ENCODE results near the gene FRAS1. TPM values are rescaled to one million over a fixed set of nuclear protein-coding genes. Genes with fewer than 3 reads are reported as not detected.

The FRAS1 gene
- total and polyA plus RNA-seq, 9 of the 15 experiments (the other 6 are each of a cell fraction or from before 2014, with no cell fraction given): under 0.01 to 0.11 (median 0.04) TPM; not detected in 2

- TF ChIP-seq ZNF75A (CRISPR knock-in tag; IDR thresholded peaks at IDR 0.05) (no peak), GABPA (tag; conservative IDR thresholded peaks at IDR 0.05; ENCODE audit: low read depth) (no peak), ELF4 (CRISPR knock-in tag; IDR thresholded peaks at IDR 0.05) (no peak), ZNF133 (CRISPR knock-in tag; IDR thresholded peaks at IDR 0.05) (no peak), CBFA2T3 (IDR thresholded peaks at IDR 0.05) (peak; percentile 63), GATAD2A (IDR thresholded peaks at IDR 0.05) (no peak), HMG20B (CRISPR knock-in tag; IDR thresholded peaks at IDR 0.05) (no peak), NELFE (IDR thresholded peaks at IDR 0.05; ENCODE audit: insufficient read depth, insufficient read length) (no peak), RBM15 (IDR thresholded peaks at IDR 0.05; ENCODE audit: insufficient read depth, low read length) (no peak), FOXA3 (CRISPR knock-in tag; conservative IDR thresholded peaks at IDR 0.05 in 1 of 2, IDR thresholded peaks at IDR 0.05 in 1 of 2) (no peak), ELF2 (CRISPR knock-in tag; IDR thresholded peaks at IDR 0.05) (no peak), ILF3 (IDR thresholded peaks at IDR 0.05; ENCODE audit: borderline replicate concordance) (no peak), E2F3 (CRISPR knock-in tag; IDR thresholded peaks at IDR 0.05) (no peak), SMC3 (conservative IDR thresholded peaks at IDR 0.05; ENCODE audit: insufficient read depth, low read depth, low read length) (no peak)
These were observed 466.9 kb downstream of the FRAS1 start (continued) for GRCh38 chr4:78524009-78524408.

GRCh38 chr4:78525559-78525958 lies 468.4 kb downstream of the FRAS1 start:
- intact Hi-C loops (cut with micrococcal nuclease): loop anchor here (10.0 kb wide), 1 partner anchor 339 kb away; no protein-coding TSS in a partner anchor
- FAIRE-seq: peak; percentile 19
- CTCF ChIA-PET (ENCODE audit: low intra/inter-chr PET ratio): no interaction called here

More at GRCh38 chr4:78525559-78525958, 468.4 kb downstream of the FRAS1 start:
- no TSS peak for BruUV-seq (replicated peaks)
- Histone ChIP-seq H3K9me3 (replicated peaks; ENCODE audit: control insufficient read depth, insufficient read depth, low read depth, low read length) (no peaks in the 10 kb centered on the region), H3K4me1 (replicated peaks in 1 of 2; ENCODE audit: control insufficient read depth in 2 of 2, insufficient read depth in 2 of 2, low read length in 2 of 2) (peaks cover 0 to 9% of the 10 kb centered on the region in 2 experiments; a peak in 2 of 5 replicates), H4K20me1 (replicated peaks; ENCODE audit: control insufficient read depth, insufficient read depth, low read length) (no peaks in the 10 kb centered on the region), H2AFZ (ENCODE audit: low read depth, low read length) (no peak overlapping the region), H3K4me3 (no peak overlapping the region), H3K27me3 (ENCODE audit: control insufficient read depth in 2 of 2, insufficient read depth in 2 of 2, low read length in 2 of 2) (peaks cover 0 to 6% of the 10 kb centered on the region in 2 experiments; a peak in 1 of 5 replicates), H3K4me2 (ENCODE audit: insufficient read depth, low read length) (no peak overlapping the region), H3K27ac (ENCODE audit: extremely low read depth, low read depth, low read length) (no peak overlapping the region), H3K36me3 (ENCODE audit: control insufficient read depth, insufficient read depth, low read length) (no peaks in the 10 kb centered on the region), H3K9me1 (ENCODE audit: control insufficient read depth, insufficient read depth, low read length) (no peaks in the 10 kb centered on the region), H3K79me2 (ENCODE audit: control insufficient read depth, insufficient read depth, low read length) (no peaks in the 10 kb centered on the region), H3K9ac (ENCODE audit: insufficient read depth in 1 of 2, low read depth in 2 of 2, low read length in 2 of 2) (no peak overlapping the region)
- DNase-seq (ENCODE audit: extremely low read depth in 1 of 4, low spot score in 3 of 4) (peak in 1 of 4 experiments; percentile 25), ATAC-seq (peak; percentile 37; the same call in 1 of the 3 replicates)
- 3% methylated on average over 3 of the region's 3 CpGs for WGBS (ENCODE audit: insufficient coverage, low coverage, missing lambda C conversion rate)
- TF ChIP-seq NFIC (IDR thresholded peaks at IDR 0.05): peak; percentile 61
- no peak for TF ChIP-seq RAD51 (IDR thresholded peaks at IDR 0.05; ENCODE audit: borderline replicate concordance, low read depth)
- in situ Hi-C loops (cut with MboI): no loop called here
- POLR2A ChIA-PET: interaction anchor here (0.5 kb wide), 1 partner anchor 24 kb away, joined by 3 read pairs; no protein-coding TSS in a partner anchor
